IMR-90 (cell line): ENCODE measurements around the gene VPS33B. TPM values are rescaled to one million over a fixed set of nuclear protein-coding genes. Genes with fewer than 3 reads are reported as not detected.

Experiments used
- ATAC-seq: fragments of 200-7000 bp; cut with Tn5 transposase; 2 replicates; pipeline ENCODE4 v1.9.1; 2020; ENCODE audit warnings: low read depth, mild to moderate bottlenecking, moderate library complexity
- BruUV-seq: library from RNA; stranded (reverse); fragments of 400-500 nt; replicated peaks from 2 replicates; lab custom pipeline; 2021; lab: Mats Ljungman, UMichigan
- CTCF ChIA-PET: fragments of 300-600 bp; formaldehyde crosslinking; extraction: SDS; loops from one replicate; lab custom pipeline; 2021; ENCODE audit warnings: antibody characterized with exemption; lab: Yijun Ruan, JAX
- POLR2A ChIA-PET: fragments of 300-600 bp; sonication (Branson Sonifier 250); formaldehyde crosslinking; loops from one replicate; lab custom pipeline; 2022; ENCODE audit warnings: antibody characterized with exemption; ENCODE audit not compliant: unreplicated experiment; lab: Charles Lee
- DNase-seq: peaks from one replicate; pipeline ENCODE4 v3.0.0; 2013
- H2AFZ ChIP-seq: replicated peaks from 2 replicates; pipeline ENCODE3; 2013; ENCODE audit warnings: low read length, mild to moderate bottlenecking; ENCODE audit not compliant: poor library complexity
- H2AK5ac ChIP-seq: 2 replicates; pipeline ENCODE4 v1.6.1; 2013; ENCODE audit warnings: low read depth, low read length, inconsistent platforms
- H2AK9ac ChIP-seq: replicated peaks from 2 replicates; pipeline ENCODE3; 2013; ENCODE audit warnings: mild to moderate bottlenecking, low read depth, low read length, moderate library complexity; ENCODE audit not compliant: poor library complexity
- H2BK120ac ChIP-seq: 2 replicates; pipeline ENCODE4 v1.6.1; 2013; ENCODE audit warnings: low read depth, low read length, inconsistent platforms
- H2BK15ac ChIP-seq: 3 replicates; pipeline ENCODE4 v1.6.1; 2013; ENCODE audit warnings: low read depth, low read length, inconsistent platforms
- H2BK20ac ChIP-seq: 2 replicates; pipeline ENCODE4 v1.6.1; 2013; ENCODE audit warnings: low read depth, mild to moderate bottlenecking, inconsistent platforms, low read length, moderate library complexity
- H2BK5ac ChIP-seq: 2 replicates; pipeline ENCODE4 v1.6.1; 2013; ENCODE audit warnings: mild to moderate bottlenecking, low read depth, low read length, inconsistent platforms; ENCODE audit not compliant: poor library complexity, severe bottlenecking
- H3K14ac ChIP-seq: replicated peaks from 2 replicates; pipeline ENCODE4 v1.6.1; 2013; ENCODE audit warnings: low read depth, low read length, inconsistent platforms
- H3K18ac ChIP-seq: 2 replicates; pipeline ENCODE4 v1.6.1; 2013; ENCODE audit warnings: low read depth, low read length, control low read depth
- H3K23ac ChIP-seq: 2 replicates; pipeline ENCODE4 v1.6.1; 2013; ENCODE audit warnings: low read depth, low read length, inconsistent platforms
- H3K27ac ChIP-seq: 2 replicates; pipeline ENCODE4 v1.5.1; 2013; ENCODE audit warnings: mild to moderate bottlenecking, control low read depth, low read length; ENCODE audit not compliant: insufficient read depth
- H3K27me3 ChIP-seq: 2 replicates; pipeline ENCODE4 v1.6.1; 2013; ENCODE audit warnings: low read length; ENCODE audit not compliant: control insufficient read depth, insufficient read depth
- H3K36me3 ChIP-seq: 2 replicates; pipeline ENCODE4 v1.6.1; 2013; ENCODE audit warnings: low read length, mixed read lengths; ENCODE audit not compliant: control insufficient read depth, insufficient read depth
- H3K4ac ChIP-seq: 2 replicates; pipeline ENCODE4 v1.6.1; 2013; ENCODE audit warnings: low read depth, low read length, inconsistent platforms
- H3K4me1 ChIP-seq: 2 replicates; pipeline ENCODE4 v1.6.1; 2013; ENCODE audit warnings: low read length, mixed read lengths; ENCODE audit not compliant: control insufficient read depth, insufficient read depth
- H3K4me2 ChIP-seq: 2 replicates; pipeline ENCODE4 v1.6.1; 2013; ENCODE audit warnings: low read depth, mild to moderate bottlenecking, control low read depth, low read length, moderate library complexity
- H3K4me3 ChIP-seq: 2 replicates; pipeline ENCODE4 v1.5.1; 2013; ENCODE audit warnings: low read depth, mild to moderate bottlenecking, control low read depth, low read length, moderate library complexity; ENCODE audit not compliant: insufficient read depth
- H3K56ac ChIP-seq: 2 replicates; pipeline ENCODE4 v1.6.1; 2013; ENCODE audit warnings: low read length, inconsistent platforms; ENCODE audit not compliant: insufficient read depth; ENCODE audit errors: extremely low read depth
- H3K79me1 ChIP-seq, 2 experiments: 2 replicates each; pipeline ENCODE4 v1.6.1; 2013; ENCODE audit warnings: low read length in 2 of 2, inconsistent platforms in 1 of 2, low read depth in 1 of 2
- H3K9ac ChIP-seq: 2 replicates; pipeline ENCODE4 v1.6.1; 2013; ENCODE audit warnings: low read depth, low read length, control low read depth
- H3K9me1 ChIP-seq: 2 replicates; pipeline ENCODE4 v1.6.1; 2013; ENCODE audit warnings: low read length, inconsistent platforms; ENCODE audit not compliant: insufficient read depth
- H3K9me3 ChIP-seq: 2 replicates; pipeline ENCODE4 v1.6.1; 2013; ENCODE audit warnings: low read length; ENCODE audit not compliant: control insufficient read depth, insufficient read depth
- H4K20me1 ChIP-seq: 2 replicates; pipeline ENCODE4 v1.6.1; 2013; ENCODE audit warnings: low read length, inconsistent platforms; ENCODE audit not compliant: insufficient read depth
- H4K5ac ChIP-seq: 2 replicates; pipeline ENCODE4 v1.6.1; 2013; ENCODE audit warnings: mild to moderate bottlenecking, low read depth, low read length, control low read depth
- H4K8ac ChIP-seq, 2 experiments: 2 replicates each; pipeline ENCODE4 v1.6.1; 2013; ENCODE audit warnings: low read depth in 2 of 2, low read length in 2 of 2, control low read depth in 1 of 2, inconsistent platforms in 1 of 2
- H4K91ac ChIP-seq: 2 replicates; pipeline ENCODE4 v1.6.1; 2013; ENCODE audit warnings: low read depth, low read length, inconsistent platforms; ENCODE audit not compliant: insufficient read depth
- BHLHE40 ChIP-seq: fragments of 150-350 bp; IDR thresholded peaks from 2 replicates; pipeline ENCODE4 v1.6.1; 2016; ENCODE audit warnings: mild to moderate bottlenecking, low read depth, low read length
- CEBPB ChIP-seq: IDR thresholded peaks from 2 replicates; pipeline ENCODE4 v1.6.1; 2012; ENCODE audit warnings: low read depth, low read length, improper control_type of control experiment
- ELK1 ChIP-seq: fragments of 150-350 bp; IDR thresholded peaks from 2 replicates; pipeline ENCODE4 v1.6.1; 2016; ENCODE audit warnings: low read depth, mild to moderate bottlenecking, low read length, moderate library complexity, borderline replicate concordance
- FOS ChIP-seq: fragments of 150-350 bp; IDR thresholded peaks from 2 replicates; pipeline ENCODE4 v1.6.1; 2016; ENCODE audit warnings: low read depth, low read length
- MAFK ChIP-seq: IDR thresholded peaks from 2 replicates; pipeline ENCODE4 v1.6.1; 2012; ENCODE audit warnings: low read depth, low read length, improper control_type of control experiment
- POLR2A ChIP-seq: IDR thresholded peaks from 2 replicates; pipeline ENCODE4 v1.6.1; 2012; ENCODE audit warnings: mild to moderate bottlenecking, low read depth, low read length
- RAD21 ChIP-seq: IDR thresholded peaks from 2 replicates; pipeline ENCODE4 v1.6.1; 2012; ENCODE audit warnings: low read length, improper control_type of control experiment
- RCOR1 ChIP-seq: IDR thresholded peaks from 2 replicates; pipeline ENCODE4 v1.6.1; 2012; ENCODE audit warnings: mild to moderate bottlenecking, low read length, improper control_type of control experiment; ENCODE audit not compliant: insufficient replicate concordance
- RFX5 ChIP-seq: IDR thresholded peaks from 2 replicates; pipeline ENCODE4 v1.8.0; 2012; ENCODE audit warnings: low read depth, mild to moderate bottlenecking, low read length, moderate library complexity
- SMC3 ChIP-seq: fragments of 150-350 bp; IDR thresholded peaks from 2 replicates; pipeline ENCODE4 v1.6.1; 2016; ENCODE audit warnings: low read depth, mild to moderate bottlenecking, antibody characterized with exemption, low read length, moderate library complexity
- WGBS, 2 experiments: methylation state at CpG; one replicate each; pipeline versions ENCODE4 v1.1.5 to v1.1.7; 2013; ENCODE audit warnings: missing lambda C conversion rate in 2 of 2; ENCODE audit not compliant: insufficient read length in 1 of 2; ENCODE audit errors: extremely low coverage in 2 of 2; 5-methylcytosine and 5-hydroxymethylcytosine counted together
- dilution Hi-C: fragments of 300-500 bp; cut with HindIII; formaldehyde crosslinking; loops from one replicate; pipeline ENCODE4 v1.14.3; 2018; ENCODE audit warnings: low sequenced_read_pairs; ENCODE audit not compliant: unreplicated experiment
- in situ Hi-C: fragments of 300-500 bp; cut with MboI; formaldehyde crosslinking; loops from 3 replicates; pipeline ENCODE4 v1.14.3; 2019; ENCODE audit warnings: low sequenced_read_pairs, inconsistent platforms, mixed read lengths
- intact Hi-C: fragments of 100-400 bp; cut with micrococcal nuclease; formaldehyde crosslinking; loops from 2 replicates; pipeline ENCODE4 v1.10.0; 2022
- polyA plus RNA-seq, 3 experiments: library from polyadenylated mRNA; depleted of rRNA; stranded (reverse); fragments of >200 nt; gene quantifications; 2 replicates each; pipeline ENCODE4 v1.2.3, GENCODE V29; 2012; ENCODE audit warnings: low replicate concordance in 1 of 3
- total RNA-seq: library from RNA; depleted of rRNA; stranded (reverse); fragments of >200 nt; gene quantifications from 2 replicates; pipeline ENCODE4 v1.2.3, GENCODE V29; 2012

VPS33B gene
- total and polyA plus RNA-seq, 2 of the 4 experiments (the other 2 are of a cell fraction): 9.0 to 11.3 TPM

- Histone ChIP-seq H3K56ac (no peak overlapping the region), H2AK9ac (no peak overlapping the region), H4K91ac (no peak overlapping the region), H3K9ac (no peak overlapping the region), H3K23ac (no peak overlapping the region), H3K27ac (no peak overlapping the region), H2AK5ac (no peak overlapping the region), H3K4me1 (no peaks in the 10 kb centered on the region), H2BK20ac (no peak overlapping the region), H3K9me3 (no peaks in the 10 kb centered on the region), H2BK5ac (no peak overlapping the region), H3K4me2 (no peak overlapping the region), H3K4me3 (no peak overlapping the region), H3K4ac (no peak overlapping the region), H4K8ac (0 out of 4 replicates have a peak overlapping the region, but pooled peaks of 1 of the 2 experiments have one; percentile 9), H2BK120ac (no peak overlapping the region), H3K14ac (no peak overlapping the region), H3K27me3 (no peaks in the 10 kb centered on the region), H2AFZ (no peak overlapping the region), H3K36me3 (no peaks in the 10 kb centered on the region), H4K20me1 (no peaks in the 10 kb centered on the region), H2BK15ac (no peak overlapping the region), H3K79me1 (peaks cover 7 to 28% of the 10 kb centered on the region in 2 experiments), H4K5ac (no peak overlapping the region), H3K9me1 (0 out of 2 replicates have a peak, but pooled peaks cover 2% of the 10 kb centered on the region), H3K18ac (no peak overlapping the region)
- in situ Hi-C loops (no loop called here), dilution Hi-C loops (no loop called here), intact Hi-C loops (no loop called here)
- CTCF ChIA-PET: no interaction called here
- POLR2A ChIA-PET: no interaction called here
- 83% methylated on average over 2 of the region's 7 CpGs; no CpG with 5 or more reads in 1 of the 2 experiments for WGBS, 2 experiments
- no TSS peak for BruUV-seq
- no peak for ATAC-seq
- no peak for DNase-seq
- TF ChIP-seq BHLHE40 (no peak), FOS (no peak), MAFK (no peak), RFX5 (no peak), SMC3 (no peak), ELK1 (no peak), CEBPB (no peak), RCOR1 (no peak), POLR2A (no peak), RAD21 (no peak)
These were observed 1.3 kb upstream of the VPS33B start for GRCh38 chr15:91023720-91024119.
